ENCODE measurements around the gene GLDC. TPM values are rescaled to one million over a fixed set of nuclear protein-coding genes. Genes with fewer than 3 reads are reported as not detected.
A peak's percentile ranks its signal among the peaks of the same experiment; 100 is the strongest.
"Not testable (repeated sequence)": the region's sequence is repeated elsewhere in the genome, so short reads cannot be mapped to it uniquely, and the experiment has no call there.

Gene GLDC
- total RNA-seq, 4 donors from 2014 or later = 1.1 to 21.6 (median 10.2) TPM

DNA sequence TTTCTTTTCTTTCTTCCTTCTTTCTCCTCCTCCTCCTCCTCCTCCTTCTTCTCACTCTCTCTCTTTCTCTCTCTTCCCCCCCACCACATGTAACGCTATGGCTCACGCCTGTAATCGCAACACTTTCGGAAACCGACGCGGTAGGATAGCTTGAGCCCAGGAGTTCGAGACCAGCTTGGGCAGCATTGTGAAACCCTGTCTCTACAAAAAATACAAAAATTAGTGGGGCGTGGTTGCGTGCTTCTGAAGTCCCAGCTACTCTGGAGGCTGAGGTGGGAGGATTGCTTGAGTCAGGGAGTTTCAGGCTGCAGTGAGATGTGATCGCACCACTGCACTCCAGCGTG is 736 bp upstream of the GLDC start:
- TF ChIP-seq, protein P1, sequence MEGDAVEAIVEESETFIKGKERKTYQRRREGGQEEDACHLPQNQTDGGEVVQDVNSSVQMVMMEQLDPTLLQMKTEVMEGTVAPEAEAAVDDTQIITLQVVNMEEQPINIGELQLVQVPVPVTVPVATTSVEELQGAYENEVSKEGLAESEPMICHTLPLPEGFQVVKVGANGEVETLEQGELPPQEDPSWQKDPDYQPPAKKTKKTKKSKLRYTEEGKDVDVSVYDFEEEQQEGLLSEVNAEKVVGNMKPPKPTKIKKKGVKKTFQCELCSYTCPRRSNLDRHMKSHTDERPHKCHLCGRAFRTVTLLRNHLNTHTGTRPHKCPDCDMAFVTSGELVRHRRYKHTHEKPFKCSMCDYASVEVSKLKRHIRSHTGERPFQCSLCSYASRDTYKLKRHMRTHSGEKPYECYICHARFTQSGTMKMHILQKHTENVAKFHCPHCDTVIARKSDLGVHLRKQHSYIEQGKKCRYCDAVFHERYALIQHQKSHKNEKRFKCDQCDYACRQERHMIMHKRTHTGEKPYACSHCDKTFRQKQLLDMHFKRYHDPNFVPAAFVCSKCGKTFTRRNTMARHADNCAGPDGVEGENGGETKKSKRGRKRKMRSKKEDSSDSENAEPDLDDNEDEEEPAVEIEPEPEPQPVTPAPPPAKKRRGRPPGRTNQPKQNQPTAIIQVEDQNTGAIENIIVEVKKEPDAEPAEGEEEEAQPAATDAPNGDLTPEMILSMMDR (IDR thresholded peaks at IDR 0.05) = no peak
- no peak for TF ChIP-seq POLR2A (IDR thresholded peaks at IDR 0.05)
- intact Hi-C loops (cut with DNase I) = no loop called here
- WGBS, 2 donors = 19 to 26% methylated on average over 12 of the region's 12 CpGs
- no peak for DNase-seq
- Histone ChIP-seq H3K9me3 (no peaks in the 10 kb centered on the region), H3K4me1 (peaks cover 14 to 27% (median 15%) of the 10 kb centered on the region in 3 donors), H3K36me3 (no peaks in the 10 kb centered on the region), H3K27me3 (peaks cover 0 to 74% (median 0%) of the 10 kb centered on the region in 4 donors), H3K4me3 (peak overlapping the region; percentile 38 to 74 (median 50)), H3K27ac (no peak overlapping the region)

DNA sequence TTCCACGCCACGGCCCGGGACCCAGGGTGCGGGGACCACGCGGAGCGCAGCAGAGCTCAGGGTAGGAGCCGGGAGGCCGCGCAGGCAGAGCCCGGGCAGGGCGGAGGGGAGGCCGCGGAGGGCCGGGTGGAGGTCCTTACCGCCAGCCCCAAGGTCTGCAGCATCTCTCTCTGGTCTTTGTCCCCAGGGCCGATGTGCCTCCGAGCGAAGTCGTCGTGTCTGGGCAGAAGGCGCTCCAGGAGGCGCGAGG is 499 bp downstream of the GLDC start:
- WGBS, 2 donors = 2 to 4% methylated on average over 15 to 17 of the region's 24 CpGs
- intact Hi-C loops (cut with DNase I); DNase-seq; H3K36me3 ChIP-seq; H3K9me3 ChIP-seq: not testable (repeated sequence)
- H3K27ac ChIP-seq = peak overlapping the region in 1 of 4 donors; percentile 41
- H3K4me3 ChIP-seq = peak overlapping the region; percentile 38 to 74 (median 50)
- peaks cover 14 to 38% (median 17%) of the 10 kb centered on the region in 3 donors for H3K4me1 ChIP-seq
- H3K27me3 ChIP-seq = peaks cover 0 to 76% (median 0%) of the 10 kb centered on the region in 4 donors

DNA sequence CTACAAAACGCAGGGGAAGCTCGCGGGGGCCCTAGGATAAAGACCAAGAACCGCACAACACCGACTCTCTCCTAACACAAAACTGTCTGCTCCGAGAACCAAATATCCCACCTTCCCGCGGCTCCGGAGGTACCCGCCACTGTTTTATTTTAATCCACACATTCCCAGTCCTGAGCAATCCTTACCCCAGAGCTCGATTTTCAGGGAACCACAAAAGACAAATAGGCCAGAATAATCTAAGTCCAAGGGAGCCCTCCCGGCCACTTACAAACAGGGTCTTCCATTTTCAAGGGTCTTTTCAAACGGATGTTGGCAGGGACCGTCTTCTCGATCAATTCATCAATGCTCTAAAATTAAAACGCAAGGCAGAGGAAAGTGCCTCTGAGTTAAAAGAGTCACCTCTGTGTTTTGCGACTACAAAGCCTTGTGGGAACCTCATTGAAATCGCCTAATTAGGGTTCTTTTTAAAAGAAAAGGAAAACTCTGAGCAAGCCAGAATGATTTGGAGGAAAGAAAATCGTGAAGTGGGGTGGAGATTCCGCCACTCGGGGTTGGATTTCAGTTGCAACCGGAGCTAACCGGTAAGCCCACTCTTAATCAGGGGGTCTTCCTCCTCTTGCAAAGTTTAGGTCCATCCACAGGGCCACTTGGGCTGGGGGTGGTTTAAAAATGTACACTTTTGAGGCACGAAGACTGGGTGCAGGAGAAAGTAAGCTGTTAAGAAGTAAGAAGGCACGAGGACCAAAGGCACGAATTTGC is 1.0 kb downstream of the GLDC start:
- Histone ChIP-seq H3K4me1 (peaks cover 14 to 38% (median 17%) of the 10 kb centered on the region in 3 donors), H3K27ac (no peak overlapping the region), H3K4me3 (peak overlapping the region; percentile 38 to 74 (median 50)), H3K36me3 (no peaks in the 10 kb centered on the region), H3K27me3 (peaks cover 0 to 79% (median 0%) of the 10 kb centered on the region in 4 donors), H3K9me3 (no peaks in the 10 kb centered on the region)
- whole genome bisulfite sequencing, 2 donors = 16 to 17% methylated on average over 23 to 24 of the region's 26 CpGs
- DNase-seq = no peak
- intact Hi-C loops (cut with DNase I) = no loop called here
- no peak for TF ChIP-seq POLR2A (IDR thresholded peaks at IDR 0.05)
- TF ChIP-seq, protein P1 (IDR thresholded peaks at IDR 0.05) = no peak

DNA sequence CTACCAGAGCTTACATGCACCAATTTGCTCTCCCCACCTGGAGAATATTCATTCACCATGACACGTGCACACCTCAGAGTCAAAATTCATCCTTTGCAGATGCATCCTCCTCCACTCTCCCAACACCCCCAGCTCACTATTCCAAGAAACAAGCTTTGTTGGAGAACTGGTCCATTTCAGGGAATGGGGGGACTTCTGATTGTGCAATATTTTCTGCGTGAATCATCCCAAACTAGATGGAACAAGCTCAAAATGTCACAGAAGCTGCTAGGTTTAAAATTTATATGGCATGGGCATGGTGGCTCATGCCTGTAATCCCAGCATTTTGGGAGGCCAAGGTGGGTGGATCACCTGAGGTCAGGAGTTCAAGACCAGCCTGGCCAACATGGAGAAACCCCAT is 3.6 kb downstream of the GLDC start:
- Histone ChIP-seq H3K4me1 (peaks cover 14 to 38% (median 17%) of the 10 kb centered on the region in 3 donors), H3K9me3 (no peaks in the 10 kb centered on the region), H3K4me3 (no peak overlapping the region), H3K36me3 (no peaks in the 10 kb centered on the region), H3K27me3 (peaks cover 0 to 72% (median 0%) of the 10 kb centered on the region in 4 donors), H3K27ac (no peak overlapping the region)
- 30 to 56% methylated on average over 2 of the region's 2 CpGs for WGBS, 2 donors
- intact Hi-C loops (cut with DNase I) = no loop called here
- DNase-seq = no peak
- TF ChIP-seq, protein P1 (IDR thresholded peaks at IDR 0.05) = no peak
- no peak for TF ChIP-seq POLR2A (IDR thresholded peaks at IDR 0.05)

DNA sequence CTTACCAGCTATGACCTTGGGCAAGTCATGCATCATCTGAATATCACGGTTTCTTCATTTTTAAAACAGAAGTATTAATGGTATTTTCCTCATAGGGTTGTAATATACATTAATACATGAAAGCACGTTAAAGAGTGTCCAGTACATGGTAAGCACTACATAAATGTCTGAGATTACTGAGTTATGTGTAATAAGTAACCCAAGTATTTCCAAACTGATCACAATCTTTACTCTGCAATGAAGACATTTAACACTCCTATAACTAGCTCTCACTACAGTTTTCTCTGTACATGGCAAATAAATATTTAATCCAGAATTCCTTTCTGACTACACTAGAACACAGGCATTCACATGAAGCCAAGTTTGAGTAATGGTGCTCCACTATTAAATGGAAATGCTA is 4.0 kb downstream of the GLDC start:
- TF ChIP-seq, protein P1 (IDR thresholded peaks at IDR 0.05) = no peak
- TF ChIP-seq POLR2A (IDR thresholded peaks at IDR 0.05) = no peak
- 64 to 68% methylated on average over 2 of the region's 2 CpGs for WGBS, 2 donors
- Histone ChIP-seq H3K36me3 (no peaks in the 10 kb centered on the region), H3K9me3 (no peaks in the 10 kb centered on the region), H3K4me1 (peaks cover 14 to 37% (median 17%) of the 10 kb centered on the region in 3 donors), H3K4me3 (no peak overlapping the region), H3K27ac (no peak overlapping the region), H3K27me3 (peaks cover 0 to 70% (median 0%) of the 10 kb centered on the region in 4 donors)
- DNase-seq = no peak
- intact Hi-C loops (cut with DNase I) = no loop called here
